HUES64 (cell line): ENCODE data around the gene HRH1.
"Not testable (repeated sequence)": the region's sequence is repeated elsewhere in the genome, so short reads cannot be mapped to it uniquely, and the experiment has no call there.

Experiments used
- H3K27ac ChIP-seq: 2 replicates; pipeline ENCODE4 v1.7.0; 2013; ENCODE audit warnings: low read depth, low read length, inconsistent platforms
- H3K27me3 ChIP-seq: 2 replicates; pipeline ENCODE4 v1.6.1; 2013; ENCODE audit warnings: mild to moderate bottlenecking, low read length; ENCODE audit not compliant: insufficient read depth
- H3K36me3 ChIP-seq: 2 replicates; pipeline ENCODE4 v1.6.1; 2013; ENCODE audit warnings: mild to moderate bottlenecking, low read length; ENCODE audit not compliant: insufficient read depth
- H3K4me1 ChIP-seq: 2 replicates; pipeline ENCODE4 v1.6.1; 2013; ENCODE audit warnings: mild to moderate bottlenecking, low read length, moderate library complexity; ENCODE audit not compliant: insufficient read depth
- H3K4me3 ChIP-seq: 2 replicates; pipeline ENCODE4 v1.5.1; 2013; ENCODE audit warnings: mild to moderate bottlenecking, low read length, moderate library complexity
- H3K9ac ChIP-seq: 2 replicates; pipeline ENCODE4 v1.6.1; 2013; ENCODE audit warnings: mild to moderate bottlenecking, low read depth, low read length
- H3K9me3 ChIP-seq: 2 replicates; pipeline ENCODE4 v1.6.1; 2013; ENCODE audit warnings: low read depth, low read length; ENCODE audit not compliant: insufficient read depth
- WGBS: fragments of 150-250, 120-280 bp; methylation state at CpG from one replicate; pipeline ENCODE4 v1.1.7; 2013; ENCODE audit warnings: missing lambda C conversion rate; 5-methylcytosine and 5-hydroxymethylcytosine counted together

HRH1 gene

DNA sequence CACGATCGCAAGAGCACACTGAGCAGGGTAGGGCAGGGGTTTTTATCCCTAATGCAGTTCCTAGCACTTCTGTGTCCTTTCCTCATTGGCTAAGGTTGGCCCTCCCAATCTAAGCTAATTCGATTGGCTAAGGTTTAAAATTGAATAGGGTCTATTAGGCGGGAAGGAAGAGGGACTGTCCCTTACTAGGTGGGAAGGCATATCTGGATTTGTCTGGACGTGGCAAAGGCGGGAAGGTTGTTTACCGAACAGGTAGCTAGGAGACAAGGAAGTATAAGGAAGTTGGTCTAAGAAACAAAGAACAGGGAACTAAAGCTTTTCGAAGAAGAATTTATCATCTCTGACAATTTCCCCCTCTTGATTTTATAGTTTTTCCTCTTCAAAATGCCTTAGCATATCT, 93.1 kb downstream of the HRH1 start:
- Histone ChIP-seq H3K36me3 (no peaks in the 10 kb centered on the region), H3K9me3 (no peaks in the 10 kb centered on the region), H3K27me3 (no peaks in the 10 kb centered on the region), H3K27ac (no peak overlapping the region), H3K4me1 (no peaks in the 10 kb centered on the region), H3K9ac (no peak overlapping the region), H3K4me3 (no peak overlapping the region)
- WGBS: 94% methylated on average over 6 of the region's 8 CpGs

DNA sequence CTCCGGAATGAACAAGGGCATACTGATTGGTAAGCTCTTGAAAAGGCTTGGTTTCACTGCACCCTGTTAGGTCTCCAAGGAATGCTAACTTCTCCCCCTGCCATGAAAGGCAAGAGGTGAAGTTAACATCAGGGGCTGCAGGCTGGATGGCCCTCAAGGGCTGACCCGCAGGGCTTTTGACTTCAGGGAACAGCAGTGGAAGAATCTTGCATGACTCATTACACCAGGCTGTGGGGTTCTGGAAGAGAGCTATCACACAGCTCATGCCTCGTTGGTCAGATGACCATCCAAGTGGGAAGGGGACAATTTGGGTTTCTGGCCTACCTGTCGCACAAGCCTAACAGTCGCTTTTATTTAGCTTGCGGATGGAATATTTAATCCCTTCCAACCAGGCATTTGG, 94.3 kb downstream of the HRH1 start:
- H3K4me3 ChIP-seq: no peak overlapping the region
- no peaks in the 10 kb centered on the region for H3K36me3 ChIP-seq
- no peak overlapping the region for H3K9ac ChIP-seq
- no peaks in the 10 kb centered on the region for H3K27me3 ChIP-seq
- no peaks in the 10 kb centered on the region for H3K4me1 ChIP-seq
- H3K27ac ChIP-seq: no peak overlapping the region
- no peaks in the 10 kb centered on the region for H3K9me3 ChIP-seq
- WGBS: 92% methylated on average over 6 of the region's 6 CpGs

DNA sequence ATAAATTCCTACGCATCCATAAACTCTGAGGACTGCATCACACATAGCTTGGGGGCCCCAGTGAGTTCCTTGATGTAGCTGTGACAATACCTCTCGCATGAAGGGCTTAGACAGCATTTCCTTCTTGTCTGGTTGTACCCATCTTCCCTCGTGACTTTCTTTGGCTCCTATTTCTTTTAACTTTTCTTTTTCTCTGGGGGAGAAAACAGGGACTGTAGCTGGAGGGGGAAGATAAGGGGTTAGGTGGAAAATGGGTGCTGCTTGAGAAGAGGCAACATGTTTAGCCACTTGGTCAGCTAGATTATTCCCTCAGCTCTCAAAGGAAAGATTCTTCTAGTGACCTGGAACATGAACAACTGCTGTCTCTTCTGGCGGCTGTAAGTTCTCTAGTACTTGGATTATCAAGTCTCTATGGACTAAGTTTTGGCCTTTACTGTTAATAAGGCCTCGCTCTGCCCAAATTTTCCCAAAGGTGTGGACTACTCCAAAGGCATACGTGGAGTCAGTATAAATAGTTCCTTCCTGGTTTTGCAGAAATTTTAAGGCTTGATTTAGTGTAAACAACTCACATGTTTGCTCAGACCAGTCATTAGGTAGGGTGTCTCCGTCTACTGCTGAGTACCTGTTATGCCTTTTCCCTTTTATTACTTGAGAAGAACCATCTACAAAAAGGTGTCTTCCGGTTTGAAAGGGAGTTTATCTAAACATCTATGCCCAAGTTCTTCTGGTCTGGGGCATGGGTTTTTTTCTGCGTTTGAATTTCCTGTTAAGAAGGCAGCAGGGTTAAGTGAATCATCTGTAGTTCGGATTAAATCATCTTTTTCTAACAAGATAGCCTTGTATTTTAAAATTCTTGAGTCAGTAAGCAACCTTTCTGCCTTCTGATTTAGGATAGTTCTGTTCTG, 96.9 kb downstream of the HRH1 start:
- 82% methylated on average over 9 of the region's 10 CpGs for WGBS
- Histone ChIP-seq H3K36me3 (no peaks in the 10 kb centered on the region), H3K4me1 (no peaks in the 10 kb centered on the region), H3K27me3 (no peaks in the 10 kb centered on the region), H3K9me3 (no peaks in the 10 kb centered on the region), H3K27ac (no peak overlapping the region), H3K9ac (no peak overlapping the region), H3K4me3 (no peak overlapping the region)

DNA sequence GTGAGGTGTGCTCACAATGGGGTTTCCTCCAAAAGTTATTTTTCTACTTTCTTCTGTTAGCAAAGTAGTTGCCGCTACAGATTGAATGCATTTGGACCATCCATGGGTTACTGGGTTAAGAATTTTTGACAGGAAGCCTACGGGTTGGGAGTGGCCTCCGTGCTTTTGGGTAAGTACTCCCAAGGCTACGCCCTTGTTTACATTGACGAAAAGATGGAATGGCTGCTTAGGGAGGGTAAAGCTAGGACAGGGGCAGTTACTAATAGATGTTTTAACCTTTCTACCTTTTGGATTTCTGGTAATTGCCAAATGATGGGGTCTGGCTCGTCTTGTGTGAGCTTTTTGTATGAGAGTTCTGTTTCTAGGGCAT, 97.5 kb downstream of the HRH1 start:
- Histone ChIP-seq H3K27ac (no peak overlapping the region), H3K9me3 (no peaks in the 10 kb centered on the region), H3K4me1 (no peaks in the 10 kb centered on the region), H3K4me3 (no peak overlapping the region), H3K36me3 (no peaks in the 10 kb centered on the region), H3K27me3 (no peaks in the 10 kb centered on the region), H3K9ac (no peak overlapping the region)
- 88% methylated on average over 6 of the region's 6 CpGs for WGBS

DNA sequence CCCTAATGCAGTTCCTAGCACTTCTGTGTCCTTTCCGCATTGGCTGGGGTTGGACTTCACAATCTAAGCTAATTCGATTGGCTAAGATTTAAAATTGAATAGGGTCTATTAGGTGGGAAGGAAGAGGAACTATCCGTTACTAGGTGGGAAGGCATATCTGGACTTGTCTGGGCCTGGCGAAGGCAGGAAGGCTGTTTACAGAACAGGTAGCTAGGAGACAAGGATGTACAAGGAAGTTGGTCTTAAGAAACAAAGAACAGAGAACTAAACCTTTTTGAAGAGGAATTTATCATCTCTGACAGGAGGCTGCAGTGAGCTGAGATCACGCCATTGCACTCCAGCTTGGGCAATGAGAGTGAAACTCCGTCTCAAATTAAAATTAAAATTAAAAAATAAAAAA, 100.6 kb downstream of the HRH1 start:
- H3K4me3 ChIP-seq: no peak overlapping the region
- 95% methylated on average over 5 of the region's 6 CpGs for WGBS
- no peaks in the 10 kb centered on the region for H3K27me3 ChIP-seq
- H3K9ac ChIP-seq: no peak overlapping the region
- H3K36me3 ChIP-seq: no peaks in the 10 kb centered on the region
- no peak overlapping the region for H3K27ac ChIP-seq
- no peaks in the 10 kb centered on the region for H3K4me1 ChIP-seq
- H3K9me3 ChIP-seq: no peaks in the 10 kb centered on the region

DNA sequence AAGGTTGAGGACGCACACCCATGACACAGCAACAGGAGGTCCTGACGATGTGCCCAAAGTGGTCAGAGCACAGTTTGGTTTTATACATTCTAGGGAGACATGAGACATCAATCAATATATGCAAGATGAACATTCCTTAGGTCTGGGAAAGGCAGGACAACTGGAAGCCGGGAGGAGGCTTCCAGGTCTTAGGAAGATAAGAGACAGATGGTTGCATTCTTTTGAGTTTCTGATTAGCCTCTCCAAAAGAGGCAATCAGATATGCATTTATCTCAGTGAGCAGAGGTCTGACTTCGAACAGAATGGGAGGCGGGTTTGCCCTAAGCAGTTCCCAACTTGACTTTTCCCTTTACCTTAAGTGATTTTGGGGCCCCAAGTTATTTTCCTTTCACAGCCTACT, 101.2 kb downstream of the HRH1 start:
- H3K9ac ChIP-seq, H3K4me3 ChIP-seq, H3K27ac ChIP-seq, H3K4me1 ChIP-seq, H3K27me3 ChIP-seq, H3K36me3 ChIP-seq, H3K9me3 ChIP-seq: not testable (repeated sequence)
- 90% methylated on average over 5 of the region's 5 CpGs for WGBS

DNA sequence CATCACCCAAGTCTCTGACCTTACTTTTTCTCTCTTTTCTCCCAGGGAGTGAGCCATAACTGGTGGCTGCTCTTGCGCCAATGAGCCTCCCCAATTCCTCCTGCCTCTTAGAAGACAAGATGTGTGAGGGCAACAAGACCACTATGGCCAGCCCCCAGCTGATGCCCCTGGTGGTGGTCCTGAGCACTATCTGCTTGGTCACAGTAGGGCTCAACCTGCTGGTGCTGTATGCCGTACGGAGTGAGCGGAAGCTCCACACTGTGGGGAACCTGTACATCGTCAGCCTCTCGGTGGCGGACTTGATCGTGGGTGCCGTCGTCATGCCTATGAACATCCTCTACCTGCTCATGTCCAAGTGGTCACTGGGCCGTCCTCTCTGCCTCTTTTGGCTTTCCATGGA, 104.7 kb downstream of the HRH1 start:
- Histone ChIP-seq H3K9ac (no peak overlapping the region), H3K27me3 (peaks cover 4% of the 10 kb centered on the region; the same call in 1 of the 2 replicates), H3K27ac (no peak overlapping the region), H3K36me3 (no peaks in the 10 kb centered on the region), H3K4me3 (no peak overlapping the region), H3K9me3 (no peaks in the 10 kb centered on the region), H3K4me1 (no peaks in the 10 kb centered on the region)
- 95% methylated on average over 11 of the region's 11 CpGs for WGBS

DNA sequence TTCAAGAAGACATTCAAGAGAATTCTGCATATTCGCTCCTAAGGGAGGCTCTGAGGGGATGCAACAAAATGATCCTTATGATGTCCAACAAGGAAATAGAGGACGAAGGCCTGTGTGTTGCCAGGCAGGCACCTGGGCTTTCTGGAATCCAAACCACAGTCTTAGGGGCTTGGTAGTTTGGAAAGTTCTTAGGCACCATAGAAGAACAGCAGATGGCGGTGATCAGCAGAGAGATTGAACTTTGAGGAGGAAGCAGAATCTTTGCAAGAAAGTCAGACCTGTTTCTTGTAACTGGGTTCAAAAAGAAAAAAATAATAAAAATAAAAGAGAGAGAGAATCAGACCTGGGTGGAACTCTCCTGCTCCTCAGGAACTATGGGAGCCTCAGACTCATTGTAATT, 106.2 kb downstream of the HRH1 start:
- Histone ChIP-seq H3K9ac (no peak overlapping the region), H3K27ac (no peak overlapping the region)
- 88% methylated on average over 3 of the region's 3 CpGs for WGBS

DNA sequence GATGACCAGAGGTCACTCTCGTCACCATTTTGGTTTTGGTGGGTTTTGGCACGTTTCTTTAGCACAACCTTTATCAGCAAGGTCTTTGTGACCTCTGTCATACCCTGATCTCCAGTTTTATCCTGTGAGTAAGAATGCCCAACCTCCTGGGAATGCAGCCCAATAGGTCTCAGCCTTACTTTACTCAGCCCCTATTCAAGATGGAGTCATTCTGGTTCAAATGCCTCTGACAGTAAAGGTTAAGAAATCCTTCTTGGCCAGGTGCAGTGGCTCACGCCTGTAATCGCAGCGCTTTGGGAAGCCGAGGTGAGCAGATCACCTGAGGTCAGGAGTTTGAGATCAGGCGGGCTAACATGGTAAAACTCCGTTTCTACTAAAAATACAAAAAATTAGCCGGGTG, 114.7 kb downstream of the HRH1 start:
- 0 out of 2 replicates have a peak, but pooled peaks cover 4% of the 10 kb centered on the region for H3K4me1 ChIP-seq
- no peak overlapping the region for H3K9ac ChIP-seq
- H3K4me3 ChIP-seq: no peak overlapping the region
- H3K27me3 ChIP-seq: peaks cover 7% of the 10 kb centered on the region
- H3K36me3 ChIP-seq: no peaks in the 10 kb centered on the region
- 91% methylated on average over 9 of the region's 9 CpGs for WGBS
- H3K9me3 ChIP-seq: no peaks in the 10 kb centered on the region
- H3K27ac ChIP-seq: no peak overlapping the region

More for the DNA sequence above, 106.2 kb downstream of the HRH1 start:
- Histone ChIP-seq H3K9me3 (no peaks in the 10 kb centered on the region), H3K36me3 (no peaks in the 10 kb centered on the region), H3K4me1 (no peaks in the 10 kb centered on the region), H3K4me3 (no peak overlapping the region), H3K27me3 (peaks cover 11% of the 10 kb centered on the region)

DNA sequence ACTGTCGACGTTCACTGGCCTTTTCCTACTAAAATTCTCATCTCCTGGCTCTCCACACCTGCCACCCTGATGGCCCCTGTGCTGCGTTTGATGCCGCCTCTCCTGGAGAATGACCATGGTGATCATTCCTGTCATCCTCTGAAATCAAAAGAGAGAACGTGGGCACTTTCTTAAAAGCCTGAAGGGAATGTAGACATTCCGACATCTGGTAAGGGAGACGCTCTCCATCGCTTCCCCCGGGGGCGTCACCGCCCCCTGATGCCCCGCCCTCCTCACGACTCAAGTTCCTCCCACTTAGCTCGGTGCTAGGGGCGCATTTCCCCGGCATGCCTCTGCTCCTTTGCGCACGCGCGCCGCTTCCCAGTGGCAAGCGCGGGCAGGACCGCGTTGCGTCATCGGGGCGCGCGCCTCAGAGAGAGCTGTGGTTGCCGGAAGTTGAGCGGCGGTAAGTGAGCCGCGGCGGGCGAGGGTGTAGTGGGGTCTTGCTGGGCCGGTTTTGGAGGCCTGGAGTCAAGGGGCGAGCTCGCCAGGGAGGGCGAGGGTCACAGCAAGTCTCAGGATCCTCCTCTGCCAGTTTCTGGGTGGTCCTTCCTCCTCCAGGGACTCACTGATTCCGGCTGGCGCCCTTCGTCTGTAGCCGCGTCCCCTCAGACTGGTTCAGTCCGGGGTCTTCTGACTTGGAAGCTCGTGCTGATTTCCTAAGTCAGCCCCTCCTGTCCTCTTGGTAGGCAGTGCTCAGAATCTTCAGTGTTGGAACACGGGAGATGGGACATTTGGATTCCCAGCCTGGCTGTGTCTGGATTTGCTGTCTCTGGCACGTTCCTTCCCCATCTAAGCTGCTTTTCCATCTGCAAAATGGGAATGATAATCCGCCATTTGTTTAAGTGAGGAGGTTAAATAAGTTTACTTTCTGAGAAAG, 118.0 kb downstream of the HRH1 start, which contains the start of gene ATG7:
Gene ATG7 (plus strand): TSS at position 412 of the 919 bp plus-strand sequence. CDS start 26,299 bp downstream, outside the sequence.
- peak within 1 kb of the TSS; percentile 96 for H3K4me3 ChIP-seq
- H3K36me3 ChIP-seq: no peaks in the 10 kb centered on the region
- 0 out of 2 replicates have a peak, but pooled peaks cover 4% of the 10 kb centered on the region for H3K4me1 ChIP-seq
- H3K27ac ChIP-seq: peak within 1 kb of the TSS; percentile 80
- no peaks in the 10 kb centered on the region for H3K9me3 ChIP-seq
- WGBS: 4% methylated on average over 51 of the region's 51 CpGs
- H3K9ac ChIP-seq: peak within 1 kb of the TSS; percentile 96
- H3K27me3 ChIP-seq: no peaks in the 10 kb centered on the region; the same call in 1 of the 2 replicates
